H1 (cell line): ENCODE data around the gene PSPH. TPM values are rescaled to one million over a fixed set of nuclear protein-coding genes. Genes with fewer than 3 reads are reported as not detected.

Source experiments
- CTCF ChIA-PET: fragments of 300-600 bp; sonication (Branson Sonifier 250); formaldehyde crosslinking; loops from one replicate; lab custom pipeline; 2021; ENCODE audit not compliant: partially characterized antibody; lab: Charles Lee
- POLR2A ChIA-PET: fragments of 300-600 bp; sonication (Branson Sonifier 250); formaldehyde crosslinking; loops from one replicate; lab custom pipeline; 2021; ENCODE audit warnings: inconsistent platforms; ENCODE audit not compliant: partially characterized antibody; lab: Charles Lee
- DNase-seq, 2 experiments: peaks; one replicate each; pipeline versions ENCODE4 v3.0.0 to v3.0.0-alpha.2; 2010 to 2022; ENCODE audit warnings: low spot score in 2 of 2, low read depth in 1 of 2, mixed read lengths in 1 of 2
- FAIRE-seq: peaks from 2 replicates; lab custom pipeline; 2011; peaks lifted over from hg19 to GRCh38; lab: Jason Lieb, UNC
- H2AFZ ChIP-seq: 2 replicates; pipeline ENCODE4 v1.8.1; 2012; ENCODE audit warnings: low read length, inconsistent platforms
- H2AK5ac ChIP-seq: 2 replicates; pipeline ENCODE4 v1.6.1; 2013; ENCODE audit warnings: low read depth, low read length
- H2BK120ac ChIP-seq: replicated peaks from 2 replicates; pipeline ENCODE3; 2013; ENCODE audit warnings: low read depth, low read length, inconsistent platforms
- H2BK12ac ChIP-seq: 2 replicates; pipeline ENCODE4 v1.6.1; 2013; ENCODE audit warnings: low read depth, low read length
- H2BK15ac ChIP-seq: 2 replicates; pipeline ENCODE4 v1.6.1; 2013; ENCODE audit warnings: low read length
- H2BK20ac ChIP-seq: 2 replicates; pipeline ENCODE4 v1.6.1; 2013; ENCODE audit warnings: low read length
- H2BK5ac ChIP-seq: 2 replicates; pipeline ENCODE4 v1.6.1; 2013; ENCODE audit warnings: low read depth, low read length
- H3K14ac ChIP-seq: 2 replicates; pipeline ENCODE4 v1.6.1; 2013; ENCODE audit warnings: inconsistent platforms; ENCODE audit not compliant: insufficient read length
- H3K18ac ChIP-seq: 2 replicates; pipeline ENCODE4 v1.6.1; 2013; ENCODE audit warnings: low read length; ENCODE audit errors: extremely low read depth
- H3K23ac ChIP-seq: 2 replicates; pipeline ENCODE4 v1.6.1; 2013; ENCODE audit warnings: inconsistent platforms; ENCODE audit not compliant: insufficient read length
- H3K23me2 ChIP-seq: 2 replicates; pipeline ENCODE4 v1.6.1; 2013; ENCODE audit warnings: low read depth, low read length
- H3K27ac ChIP-seq: 2 replicates; pipeline ENCODE4 v1.6.1; 2011; ENCODE audit warnings: low read depth, low read length, inconsistent platforms
- H3K27me3 ChIP-seq, 4 experiments: replicated peaks in 1 of 4; 1 replicate in 1 of 4; 2 replicates in 3 of 4; pipeline versions ENCODE4 v1.6.1 to v1.8.1; 2011 to 2013; ENCODE audit warnings: low read length in 3 of 4, mild to moderate bottlenecking in 3 of 4, inconsistent platforms in 2 of 4, mixed read lengths in 2 of 4, moderate library complexity in 1 of 4; ENCODE audit not compliant: control insufficient read depth in 3 of 4, insufficient read depth in 3 of 4; ENCODE audit errors: extremely low read depth in 1 of 4
- H3K36me3 ChIP-seq, 4 experiments: 2 replicates each; pipeline versions ENCODE4 v1.6.1 to v1.8.1; 2011 to 2013; ENCODE audit warnings: mild to moderate bottlenecking in 4 of 4, low read length in 3 of 4, moderate library complexity in 2 of 4, control low read depth in 1 of 4, inconsistent platforms in 1 of 4; ENCODE audit not compliant: insufficient read depth in 4 of 4, control insufficient read depth in 2 of 4
- H3K4ac ChIP-seq: replicated peaks from 2 replicates; pipeline ENCODE3; 2013; ENCODE audit warnings: low read length, low read depth, mixed read lengths, inconsistent platforms; ENCODE audit not compliant: insufficient read length
- H3K4me1 ChIP-seq, 4 experiments: replicated peaks in 1 of 4; 1 replicate in 1 of 4; 2 replicates in 3 of 4; pipeline versions ENCODE4 v1.6.1 to v1.8.1; 2011 to 2013; ENCODE audit warnings: low read length in 3 of 4, inconsistent platforms in 2 of 4, mixed read lengths in 1 of 4; ENCODE audit not compliant: insufficient read depth in 4 of 4, control insufficient read depth in 3 of 4
- H3K4me2 ChIP-seq, 2 experiments: 2 replicates each; pipeline versions ENCODE4 v1.6.1 to v1.8.1; 2011 to 2013; ENCODE audit warnings: low read depth in 2 of 2, low read length in 2 of 2, control low read depth in 1 of 2, inconsistent platforms in 1 of 2, mild to moderate bottlenecking in 1 of 2; ENCODE audit not compliant: insufficient read depth in 1 of 2
- H3K4me3 ChIP-seq, 4 experiments: fragments of 200-600, 300-600 bp in 1 of 4; sonication (generic), shearing (Covaris generic), sonication (Bioruptor Twin) in 1 of 4; 2 replicates each; pipeline versions ENCODE4 v1.5.1 to v1.8.1; 2011 to 2016; ENCODE audit warnings: low read length in 4 of 4, low read depth in 3 of 4, control low read depth in 2 of 4, inconsistent platforms in 2 of 4, mild to moderate bottlenecking in 2 of 4, mixed read lengths in 1 of 4, moderate library complexity in 1 of 4; ENCODE audit not compliant: insufficient read depth in 2 of 4; ENCODE audit errors: extremely low read depth in 1 of 4
- H3K56ac ChIP-seq: replicated peaks from 2 replicates; pipeline ENCODE3; 2013; ENCODE audit warnings: low read depth, mild to moderate bottlenecking, mixed read lengths, low read length, inconsistent platforms; ENCODE audit not compliant: insufficient read length
- H3K79me1 ChIP-seq: 2 replicates; pipeline ENCODE4 v1.6.1; 2013; ENCODE audit warnings: low read depth, low read length, control low read depth
- H3K79me2 ChIP-seq, 2 experiments: 2 replicates each; pipeline versions ENCODE4 v1.6.1 to v1.8.1; 2012 to 2013; ENCODE audit warnings: low read length in 2 of 2, mild to moderate bottlenecking in 2 of 2, inconsistent platforms in 1 of 2; ENCODE audit not compliant: insufficient read depth in 2 of 2, control insufficient read depth in 1 of 2
- H3K9ac ChIP-seq, 4 experiments: replicated peaks in 1 of 4; 1 replicate in 1 of 4; 2 replicates in 3 of 4; pipeline versions ENCODE4 v1.6.1 to v1.8.1; 2011 to 2013; ENCODE audit warnings: low read depth in 3 of 4, low read length in 3 of 4, control low read depth in 2 of 4, mild to moderate bottlenecking in 2 of 4, moderate library complexity in 2 of 4, inconsistent platforms in 1 of 4; ENCODE audit errors: extremely low read depth in 1 of 4
- H3K9me3 ChIP-seq, 2 experiments: 2 replicates each; pipeline versions ENCODE4 v1.6.1 to v1.8.1; 2012 to 2013; ENCODE audit warnings: mild to moderate bottlenecking in 2 of 2, moderate library complexity in 2 of 2, control low read depth in 1 of 2, inconsistent platforms in 1 of 2, low read depth in 1 of 2, low read length in 1 of 2, mixed read lengths in 1 of 2; ENCODE audit not compliant: insufficient read depth in 2 of 2
- H4K20me1 ChIP-seq, 2 experiments: replicated peaks in 1 of 2; 2 replicates each; pipeline versions ENCODE3 to v1.8.1; 2011 to 2013; ENCODE audit warnings: inconsistent platforms in 2 of 2, low read length in 2 of 2, mild to moderate bottlenecking in 1 of 2; ENCODE audit not compliant: insufficient read depth in 2 of 2, control insufficient read depth in 1 of 2
- H4K5ac ChIP-seq: 2 replicates; pipeline ENCODE4 v1.6.1; 2013; ENCODE audit warnings: low read length, low read depth, mixed read lengths, inconsistent platforms; ENCODE audit not compliant: insufficient read length
- H4K8ac ChIP-seq: 2 replicates; pipeline ENCODE4 v1.8.0; 2013; ENCODE audit warnings: mild to moderate bottlenecking, moderate library complexity, low read length, inconsistent platforms; ENCODE audit not compliant: insufficient read depth; ENCODE audit errors: extremely low read depth
- H4K91ac ChIP-seq: replicated peaks from 2 replicates; pipeline ENCODE3; 2013; ENCODE audit warnings: low read length, mixed read lengths, inconsistent platforms; ENCODE audit not compliant: insufficient read length
- CHD1 ChIP-seq: IDR thresholded peaks from 2 replicates; pipeline ENCODE4 v1.6.1; 2012; ENCODE audit warnings: low read depth, low read length, improper control_type of control experiment
- GTF2F1 ChIP-seq: IDR thresholded peaks from 2 replicates; pipeline ENCODE4 v1.6.1; 2012; ENCODE audit warnings: low read depth, low read length, improper control_type of control experiment, borderline replicate concordance
- SP1 ChIP-seq: IDR thresholded peaks from 2 replicates; pipeline ENCODE4 v1.6.1; 2011; ENCODE audit warnings: low read depth, low read length
- SP4 ChIP-seq: IDR thresholded peaks from 2 replicates; pipeline ENCODE4 v1.6.1; 2012; ENCODE audit warnings: low read length, inconsistent platforms
- TAF7 ChIP-seq: optimal IDR thresholded peaks from 2 replicates; pipeline ENCODE3; 2011; ENCODE audit warnings: low read depth, mild to moderate bottlenecking, inconsistent platforms, low read length, moderate library complexity, borderline replicate concordance
- WGBS, 2 experiments: shearing (Covaris generic) in 1 of 2; methylation state at CpG; one replicate each; pipeline versions ENCODE4 v1.1.6 to v1.1.7; 2013 to 2015; ENCODE audit warnings: low lambda C conversion rate in 2 of 2, mixed read lengths in 2 of 2, inconsistent platforms in 1 of 2, low coverage in 1 of 2, missing lambda C conversion rate in 1 of 2; ENCODE audit not compliant: insufficient replicate concordance in 2 of 2, insufficient coverage in 1 of 2, insufficient read length in 1 of 2; ENCODE audit errors: extremely low coverage in 1 of 2, missing lambda C conversion rate in 1 of 2; 5-methylcytosine and 5-hydroxymethylcytosine counted together
- polyA plus RNA-seq, 7 experiments: library from polyadenylated mRNA; depleted of rRNA in 3 of 7; stranded (reverse) in 5 of 7; unstranded in 2 of 7; fragments of >200 nt in 5 of 7; fragments of 200-250 nt in 2 of 7; gene quantifications; 1 replicate in 5 of 7; 2 replicates in 1 of 7; 4 replicates in 1 of 7; pipeline versions ENCODE4 v1.2.1 to v1.2.3, GENCODE V29; 2011 to 2013; ENCODE audit warnings: missing spikeins in 2 of 7, mixed read lengths in 2 of 7
- total RNA-seq: library from RNA; stranded (reverse); fragmentation: NEBNext Ultra II Directional; extraction: Animal tissue kit (Norgen Biotek cat#: 25700); gene quantifications from 2 replicates; pipeline ENCODE4 v1.2.1, GENCODE V29; 2021

Gene PSPH
- total and polyA plus RNA-seq, 2 of the 8 experiments (the other 6 are each of a cell fraction or from before 2014, with no cell fraction given), result 31.0 to 64.8 TPM

DNA sequence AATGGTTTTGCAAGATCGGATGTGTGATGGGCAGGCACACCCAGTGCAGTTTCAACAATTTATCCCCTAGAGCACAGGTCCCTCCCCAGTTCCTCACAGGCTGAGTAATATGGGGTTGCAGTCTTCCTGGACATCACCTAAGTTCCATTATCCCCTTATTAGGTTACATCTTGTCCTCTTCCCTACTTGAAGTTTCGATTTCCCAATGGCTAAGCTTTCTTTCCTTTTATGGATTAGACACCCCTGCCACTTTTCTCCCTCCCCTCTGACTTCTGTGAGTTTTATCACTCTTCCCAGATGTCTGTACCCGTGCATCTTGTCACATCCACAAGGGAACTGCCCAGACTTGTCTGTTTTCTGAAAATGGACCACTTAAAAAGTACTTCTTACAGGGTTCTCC, 89.2 kb downstream of the PSPH start:
- H3K4me3 ChIP-seq, result no peak overlapping the region
- FAIRE-seq (no peak), DNase-seq (no peak)
- peaks cover 3% of the 10 kb centered on the region for H3K79me1 ChIP-seq
- H4K91ac ChIP-seq, result no peak overlapping the region
- H3K27ac ChIP-seq, result no peak overlapping the region
- no peak overlapping the region for H3K23ac ChIP-seq
- H3K14ac ChIP-seq, result no peak overlapping the region
- no peak overlapping the region for H2BK15ac ChIP-seq
- H4K20me1 ChIP-seq, result peaks cover 0 to 2% of the 10 kb centered on the region in 2 experiments
- H2BK120ac ChIP-seq, result no peak overlapping the region
- H3K4me2 ChIP-seq, result no peak overlapping the region
- H4K5ac ChIP-seq, result no peak overlapping the region
- no peaks in the 10 kb centered on the region for H3K9me3 ChIP-seq
- H2BK12ac ChIP-seq, result no peak overlapping the region
- no peak overlapping the region for H3K56ac ChIP-seq
- H2AFZ ChIP-seq, result no peak overlapping the region
- H2BK20ac ChIP-seq, result no peak overlapping the region
- no peak overlapping the region for H3K18ac ChIP-seq
- ChIA-PET CTCF (interaction anchor here (0.7 to 1.1 kb wide), 2 partner anchors 12 to 321 kb away, joined by 3 to 5 read pairs; no protein-coding TSS in a partner anchor), POLR2A (no interaction called here)
- H3K9ac ChIP-seq, result no peak overlapping the region
- WGBS, 2 experiments, result 81% methylated on average over 3 of the region's 3 CpGs; no CpG with 5 or more reads in 1 of the 2 experiments
- no peak overlapping the region for H3K4ac ChIP-seq
- H3K27me3 ChIP-seq, result peaks cover 1 to 13% (median 7%) of the 10 kb centered on the region in 4 experiments; a peak in 5 of 7 replicates
- H3K79me2 ChIP-seq, result peaks cover 3 to 14% of the 10 kb centered on the region in 2 experiments; a peak in 3 of 4 replicates
- no peak overlapping the region for H2AK5ac ChIP-seq
- H4K8ac ChIP-seq, result no peak overlapping the region
- no peak overlapping the region for H2BK5ac ChIP-seq
- no peaks in the 10 kb centered on the region for H3K36me3 ChIP-seq
- no peaks in the 10 kb centered on the region for H3K4me1 ChIP-seq
- no peaks in the 10 kb centered on the region for H3K23me2 ChIP-seq
- TF ChIP-seq GTF2F1 (no peak), CHD1 (no peak), SP4 (no peak), TAF7 (no peak), SP1 (no peak)
